K562 (cell line): ENCODE results near the gene TMEM43. TPM values are rescaled to one million over a fixed set of nuclear protein-coding genes. Genes with fewer than 3 reads are reported as not detected.
A peak's percentile ranks its signal among the peaks of the same experiment; 100 is the strongest.

ENCODE experiments used
- ATF1 ChIP-seq, 2 experiments: fragments of 450-650 bp in 1 of 2; IDR thresholded peaks; 2 replicates each; pipeline ENCODE4 v1.6.1; 2016; ENCODE audit warnings: missing compliant biosample characterization in 1 of 2, missing genetic modification characterization in 1 of 2
- EHMT2 ChIP-seq: fragments of 450-650 bp; IDR thresholded peaks from 2 replicates; pipeline ENCODE4 v1.6.1; 2018; ENCODE audit warnings: antibody characterized with exemption
- ETS2 ChIP-seq: IDR thresholded peaks from 2 replicates; pipeline ENCODE4 v1.6.1; 2016; ENCODE audit warnings: borderline replicate concordance, missing genetic modification characterization, mild to moderate bottlenecking, moderate library complexity, missing compliant biosample characterization; ENCODE audit not compliant: poor library complexity, severe bottlenecking
- FOXA3 ChIP-seq, 2 experiments: fragments of 450-650 bp in 1 of 2; sonication (generic) in 1 of 2; formaldehyde crosslinking; IDR thresholded peaks in 1 of 2; conservative IDR thresholded peaks in 1 of 2; 2 replicates each; pipeline versions ENCODE4 v1.4.0 to v1.8.0; 2020 to 2022; ENCODE audit warnings: mild to moderate bottlenecking in 2 of 2, missing genetic modification reagents in 1 of 2
- FOXM1 ChIP-seq, 2 experiments: fragments of 450-650 bp in 1 of 2; sonication (generic) in 1 of 2; formaldehyde crosslinking in 1 of 2; IDR thresholded peaks; 2 replicates each; pipeline versions ENCODE4 v1.6.1 to v1.9.0; 2017 to 2022; ENCODE audit warnings: low read depth in 2 of 2, mild to moderate bottlenecking in 2 of 2, missing genetic modification reagents in 1 of 2, moderate library complexity in 1 of 2
- HLTF ChIP-seq: fragments of 450-650 bp; IDR thresholded peaks from 2 replicates; pipeline ENCODE4 v1.6.1; 2016
- ILF3 ChIP-seq: fragments of 450-650 bp; IDR thresholded peaks from 2 replicates; pipeline ENCODE4 v1.6.1; 2018; ENCODE audit warnings: antibody characterized with exemption, mild to moderate bottlenecking, moderate library complexity, borderline replicate concordance
- KLF1 ChIP-seq: fragments of 450-650 bp; IDR thresholded peaks from 2 replicates; pipeline ENCODE4 v1.6.1; 2016; ENCODE audit warnings: missing genetic modification characterization, missing compliant biosample characterization
- MAFG ChIP-seq: fragments of 450-650 bp; conservative IDR thresholded peaks from 2 replicates; pipeline ENCODE4 v1.6.1; 2016; ENCODE audit warnings: missing genetic modification characterization, missing compliant biosample characterization
- MYBL2 ChIP-seq, 2 experiments: fragments of 450-650 bp in 1 of 2; sonication (generic) in 1 of 2; formaldehyde crosslinking in 1 of 2; IDR thresholded peaks; 2 replicates each; pipeline versions ENCODE4 v1.6.1 to v1.8.1; 2017 to 2022; ENCODE audit warnings: borderline replicate concordance in 1 of 2, inconsistent platforms in 1 of 2, low read depth in 1 of 2, mild to moderate bottlenecking in 1 of 2, missing genetic modification reagents in 1 of 2, moderate library complexity in 1 of 2
- ZNF143 ChIP-seq: sonication (generic); formaldehyde crosslinking; IDR thresholded peaks from 2 replicates; pipeline ENCODE4 v1.9.0; 2022; ENCODE audit warnings: mild to moderate bottlenecking, missing genetic modification reagents
- ZNF263 ChIP-seq: sonication (generic); formaldehyde crosslinking; IDR thresholded peaks from 2 replicates; pipeline ENCODE4 v1.8.0; 2022; ENCODE audit warnings: mild to moderate bottlenecking, missing genetic modification reagents, borderline replicate concordance
- polyA plus RNA-seq, 8 experiments: library from polyadenylated mRNA; depleted of rRNA in 4 of 8; stranded (reverse) in 5 of 8; unstranded in 3 of 8; fragments of >200 nt; fragmentation: Nextera tagmentation in 2 of 8; fragmentation: Illumina TruSeq in 1 of 8; extraction: Ambion mirVana in 2 of 8; extraction: Trizol in 1 of 8; gene quantifications; 2 replicates each; pipeline versions ENCODE4 v1.2.1 to v1.2.3, GENCODE V29; 2011 to 2014; ENCODE audit warnings: inconsistent platforms in 1 of 8, missing spikeins in 1 of 8
- total RNA-seq, 7 experiments: library from RNA; depleted of rRNA in 6 of 7; stranded (reverse); fragments of >200 nt in 6 of 7; fragmentation: Illumina TruSeq in 2 of 7; extraction: Trizol in 2 of 7; gene quantifications; 2 replicates each; pipeline versions ENCODE4 v1.2.1 to v1.2.3, GENCODE V29; 2011 to 2021; ENCODE audit warnings: low replicate concordance in 1 of 7
- TF ChIP-seq, protein P1 (sequence below): fragments of 200-800 bp; sonication (Bioruptor generic); IDR thresholded peaks from 2 replicates; pipeline ENCODE4 v1.6.1; 2016; ENCODE audit warnings: missing genetic modification characterization, missing compliant biosample characterization
- TF ChIP-seq, protein P2 (sequence below): fragments of 450-650 bp; formaldehyde crosslinking; IDR thresholded peaks from 2 replicates; pipeline ENCODE4 v1.4.0; 2020; ENCODE audit warnings: mild to moderate bottlenecking, moderate library complexity
- TF ChIP-seq, protein P3 (sequence below): fragments of 250-450 bp; sonication (Bioruptor Pico); IDR thresholded peaks from 2 replicates; pipeline ENCODE4 v1.5.0; 2020; ENCODE audit warnings: mild to moderate bottlenecking

TMEM43 gene
- total and polyA plus RNA-seq, 9 of the 15 experiments (the other 6 are each of a cell fraction or from before 2014, with no cell fraction given) = 16.7 to 46.1 (median 35.7) TPM

DNA sequence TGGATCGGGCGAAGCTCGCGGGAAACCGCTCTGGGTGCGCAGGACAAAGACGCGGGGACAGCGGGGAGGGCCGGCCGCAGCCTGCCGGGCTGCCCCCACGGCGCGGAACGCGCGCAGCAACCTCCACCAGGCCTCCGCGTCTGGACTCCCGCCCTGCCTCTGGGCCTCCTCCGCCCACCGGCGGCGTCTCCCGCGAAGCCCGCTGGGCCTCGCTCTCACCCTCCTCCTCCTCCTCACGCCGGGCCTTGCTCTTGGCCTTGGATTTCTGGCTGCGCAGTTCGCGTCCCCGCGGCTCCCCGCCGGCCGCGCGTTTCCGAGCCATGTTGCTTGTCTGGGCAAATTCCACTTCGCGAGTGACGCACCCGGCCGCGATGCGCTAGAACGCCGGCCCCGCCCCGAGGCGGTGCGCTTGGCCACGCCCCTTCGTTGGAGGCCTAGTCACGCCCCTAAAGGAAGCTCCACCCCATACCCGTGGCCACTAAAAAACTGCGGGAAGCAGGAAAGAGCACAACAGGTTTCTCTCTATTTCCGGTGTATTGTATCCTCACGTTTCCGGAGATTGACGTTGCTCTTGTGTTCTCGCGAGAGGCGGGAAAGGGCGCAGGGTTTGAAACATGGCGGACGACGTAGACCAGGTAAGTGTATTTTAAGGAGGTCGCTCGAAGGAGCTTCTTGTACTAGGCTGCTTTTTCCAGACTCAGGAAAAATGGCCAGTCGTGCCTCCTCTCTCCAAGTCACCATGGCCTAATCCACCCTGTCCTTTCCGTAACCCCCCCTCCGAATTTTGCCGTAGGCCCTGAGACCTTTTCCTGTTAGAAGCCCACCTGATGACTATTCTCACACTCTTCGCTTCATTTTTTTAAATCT lies 53.6 kb downstream of the TMEM43 start, which contains the start of the genes LSM3 and XPC (continued):
- TF ChIP-seq, protein P1, sequence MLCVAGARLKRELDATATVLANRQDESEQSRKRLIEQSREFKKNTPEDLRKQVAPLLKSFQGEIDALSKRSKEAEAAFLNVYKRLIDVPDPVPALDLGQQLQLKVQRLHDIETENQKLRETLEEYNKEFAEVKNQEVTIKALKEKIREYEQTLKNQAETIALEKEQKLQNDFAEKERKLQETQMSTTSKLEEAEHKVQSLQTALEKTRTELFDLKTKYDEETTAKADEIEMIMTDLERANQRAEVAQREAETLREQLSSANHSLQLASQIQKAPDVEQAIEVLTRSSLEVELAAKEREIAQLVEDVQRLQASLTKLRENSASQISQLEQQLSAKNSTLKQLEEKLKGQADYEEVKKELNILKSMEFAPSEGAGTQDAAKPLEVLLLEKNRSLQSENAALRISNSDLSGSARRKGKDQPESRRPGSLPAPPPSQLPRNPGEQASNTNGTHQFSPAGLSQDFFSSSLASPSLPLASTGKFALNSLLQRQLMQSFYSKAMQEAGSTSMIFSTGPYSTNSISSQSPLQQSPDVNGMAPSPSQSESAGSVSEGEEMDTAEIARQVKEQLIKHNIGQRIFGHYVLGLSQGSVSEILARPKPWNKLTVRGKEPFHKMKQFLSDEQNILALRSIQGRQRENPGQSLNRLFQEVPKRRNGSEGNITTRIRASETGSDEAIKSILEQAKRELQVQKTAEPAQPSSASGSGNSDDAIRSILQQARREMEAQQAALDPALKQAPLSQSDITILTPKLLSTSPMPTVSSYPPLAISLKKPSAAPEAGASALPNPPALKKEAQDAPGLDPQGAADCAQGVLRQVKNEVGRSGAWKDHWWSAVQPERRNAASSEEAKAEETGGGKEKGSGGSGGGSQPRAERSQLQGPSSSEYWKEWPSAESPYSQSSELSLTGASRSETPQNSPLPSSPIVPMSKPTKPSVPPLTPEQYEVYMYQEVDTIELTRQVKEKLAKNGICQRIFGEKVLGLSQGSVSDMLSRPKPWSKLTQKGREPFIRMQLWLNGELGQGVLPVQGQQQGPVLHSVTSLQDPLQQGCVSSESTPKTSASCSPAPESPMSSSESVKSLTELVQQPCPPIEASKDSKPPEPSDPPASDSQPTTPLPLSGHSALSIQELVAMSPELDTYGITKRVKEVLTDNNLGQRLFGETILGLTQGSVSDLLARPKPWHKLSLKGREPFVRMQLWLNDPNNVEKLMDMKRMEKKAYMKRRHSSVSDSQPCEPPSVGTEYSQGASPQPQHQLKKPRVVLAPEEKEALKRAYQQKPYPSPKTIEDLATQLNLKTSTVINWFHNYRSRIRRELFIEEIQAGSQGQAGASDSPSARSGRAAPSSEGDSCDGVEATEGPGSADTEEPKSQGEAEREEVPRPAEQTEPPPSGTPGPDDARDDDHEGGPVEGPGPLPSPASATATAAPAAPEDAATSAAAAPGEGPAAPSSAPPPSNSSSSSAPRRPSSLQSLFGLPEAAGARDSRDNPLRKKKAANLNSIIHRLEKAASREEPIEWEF (CRISPR knock-in tag) = no peak
- TF ChIP-seq EHMT2 (no peak), ETS2 (tag) (no peak), ATF1 (CRISPR knock-in tag; IDR thresholded peaks at IDR 0.05) (peak; percentile 28), ATF1 (tag; IDR thresholded peaks at IDR 0.05) (peak; percentile 95), FOXM1 (IDR thresholded peaks at IDR 0.05; ENCODE audit: low read depth) (no peak), FOXM1 (CRISPR knock-in tag; IDR thresholded peaks at IDR 0.05; ENCODE audit: low read depth) (no peak; the same call in 1 of the 2 replicates), FOXA3 (CRISPR knock-in tag; conservative IDR thresholded peaks at IDR 0.05 in 1 of 2, IDR thresholded peaks at IDR 0.05 in 1 of 2) (no peak; a peak in 1 of 4 replicates), ZNF263 (peak; percentile 70; the same call in 1 of the 2 replicates), ILF3 (no peak), MAFG (no peak), MYBL2 (IDR thresholded peaks at IDR 0.05; ENCODE audit: low read depth) (no peak), MYBL2 (CRISPR knock-in tag; IDR thresholded peaks at IDR 0.05; ENCODE audit: borderline replicate concordance) (no peak), KLF1 (tag) (0 out of 2 replicates have a peak, but pooled peaks have one; percentile 37), ZNF143 (no peak), HLTF (peak; percentile 83; the same call in 1 of the 2 replicates)
- TF ChIP-seq, protein P2, sequence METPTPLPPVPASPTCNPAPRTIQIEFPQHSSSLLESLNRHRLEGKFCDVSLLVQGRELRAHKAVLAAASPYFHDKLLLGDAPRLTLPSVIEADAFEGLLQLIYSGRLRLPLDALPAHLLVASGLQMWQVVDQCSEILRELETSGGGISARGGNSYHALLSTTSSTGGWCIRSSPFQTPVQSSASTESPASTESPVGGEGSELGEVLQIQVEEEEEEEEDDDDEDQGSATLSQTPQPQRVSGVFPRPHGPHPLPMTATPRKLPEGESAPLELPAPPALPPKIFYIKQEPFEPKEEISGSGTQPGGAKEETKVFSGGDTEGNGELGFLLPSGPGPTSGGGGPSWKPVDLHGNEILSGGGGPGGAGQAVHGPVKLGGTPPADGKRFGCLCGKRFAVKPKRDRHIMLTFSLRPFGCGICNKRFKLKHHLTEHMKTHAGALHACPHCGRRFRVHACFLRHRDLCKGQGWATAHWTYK (CRISPR knock-in tag) = 0 out of 2 replicates have a peak, but pooled peaks have one; percentile 70
- TF ChIP-seq, protein P3, sequence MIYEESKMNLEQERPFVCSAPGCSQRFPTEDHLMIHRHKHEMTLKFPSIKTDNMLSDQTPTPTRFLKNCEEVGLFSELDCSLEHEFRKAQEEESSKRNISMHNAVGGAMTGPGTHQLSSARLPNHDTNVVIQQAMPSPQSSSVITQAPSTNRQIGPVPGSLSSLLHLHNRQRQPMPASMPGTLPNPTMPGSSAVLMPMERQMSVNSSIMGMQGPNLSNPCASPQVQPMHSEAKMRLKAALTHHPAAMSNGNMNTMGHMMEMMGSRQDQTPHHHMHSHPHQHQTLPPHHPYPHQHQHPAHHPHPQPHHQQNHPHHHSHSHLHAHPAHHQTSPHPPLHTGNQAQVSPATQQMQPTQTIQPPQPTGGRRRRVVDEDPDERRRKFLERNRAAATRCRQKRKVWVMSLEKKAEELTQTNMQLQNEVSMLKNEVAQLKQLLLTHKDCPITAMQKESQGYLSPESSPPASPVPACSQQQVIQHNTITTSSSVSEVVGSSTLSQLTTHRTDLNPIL (CRISPR knock-in tag) = no peak
